ENCODE results near the gene EPS8.
"Not testable (repeated sequence)": the region's sequence is repeated elsewhere in the genome, so short reads cannot be mapped to it uniquely, and the experiment has no call there.

EPS8 gene

DNA sequence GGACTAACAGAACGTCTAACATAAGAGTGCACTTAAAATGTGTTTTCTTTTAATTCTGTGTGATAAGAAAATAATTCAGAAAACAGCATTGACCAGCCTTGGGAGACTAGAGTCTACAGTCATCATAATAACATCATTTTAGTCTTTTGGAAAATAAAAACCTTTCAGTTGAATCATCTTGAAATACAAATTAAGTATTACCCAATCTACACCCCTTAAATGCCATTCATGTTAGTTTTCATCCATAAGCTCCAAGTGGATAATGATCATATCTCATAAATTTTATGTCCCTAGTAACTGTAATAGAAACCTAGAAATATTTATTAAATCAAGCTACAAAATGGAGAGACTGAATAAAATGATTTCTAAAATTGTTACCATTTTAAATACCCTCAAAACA is 32.4 kb downstream of the EPS8 start:
- no peak for DNase-seq (ENCODE audit: low spot score)

DNA sequence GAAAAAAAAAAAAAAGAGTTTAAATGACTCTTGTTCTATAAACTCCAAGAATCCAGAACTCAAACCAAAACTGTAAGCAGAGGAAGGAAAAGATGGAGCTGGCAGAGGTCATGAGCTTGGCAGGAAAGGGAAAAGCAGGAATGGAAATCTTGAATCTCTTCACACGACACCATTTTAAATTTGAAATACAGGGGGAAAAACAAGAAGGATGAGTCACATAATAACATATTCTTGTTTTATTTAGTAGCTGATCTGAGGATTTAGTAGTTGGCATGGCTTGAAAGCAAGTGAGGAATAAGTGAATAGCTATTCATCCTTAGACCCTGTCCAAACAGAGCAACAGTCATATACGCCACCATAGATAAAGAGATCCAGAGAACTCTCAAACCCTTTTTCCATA is 35.0 kb downstream of the EPS8 start:
- no peak for DNase-seq (ENCODE audit: low spot score)

DNA sequence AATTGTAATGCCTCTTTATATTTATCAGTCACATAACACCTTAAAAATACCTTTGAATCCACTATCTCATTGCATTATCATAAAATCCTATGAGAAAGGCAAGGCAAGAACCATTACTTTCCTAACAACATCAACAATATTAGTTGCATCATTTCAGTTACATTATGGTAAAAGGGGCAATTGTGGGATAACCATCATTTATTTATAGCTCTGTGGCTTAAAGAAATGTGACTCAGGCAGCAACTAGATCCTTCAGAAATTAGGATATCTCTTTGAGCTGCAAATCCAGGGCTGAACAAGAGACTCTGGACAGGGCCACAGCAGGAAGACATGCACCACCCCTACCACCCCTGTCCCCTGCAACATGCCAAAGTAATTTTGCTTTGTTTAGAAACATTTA is 36.4 kb downstream of the EPS8 start:
- no peak for DNase-seq (ENCODE audit: low spot score)

DNA sequence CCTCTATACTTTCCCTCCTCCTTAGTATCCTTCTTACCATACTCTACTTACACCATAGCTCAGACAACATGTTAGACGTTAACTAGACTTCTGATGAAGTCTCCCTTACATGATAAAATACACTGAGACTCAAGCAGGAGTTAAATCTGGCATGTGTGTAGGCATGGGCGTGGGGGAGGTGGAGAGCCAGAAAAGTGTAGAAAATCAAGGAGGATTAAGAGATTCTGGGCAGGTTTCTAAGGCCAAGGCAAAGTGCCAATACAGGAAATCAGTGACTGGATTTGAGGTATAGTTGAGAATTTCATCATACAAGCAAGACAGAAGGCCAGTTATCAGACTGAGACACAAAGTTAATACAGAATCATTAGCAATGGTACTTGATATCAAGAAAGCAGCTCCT is 37.4 kb downstream of the EPS8 start:
- DNase-seq (ENCODE audit: low spot score) = no peak

DNA sequence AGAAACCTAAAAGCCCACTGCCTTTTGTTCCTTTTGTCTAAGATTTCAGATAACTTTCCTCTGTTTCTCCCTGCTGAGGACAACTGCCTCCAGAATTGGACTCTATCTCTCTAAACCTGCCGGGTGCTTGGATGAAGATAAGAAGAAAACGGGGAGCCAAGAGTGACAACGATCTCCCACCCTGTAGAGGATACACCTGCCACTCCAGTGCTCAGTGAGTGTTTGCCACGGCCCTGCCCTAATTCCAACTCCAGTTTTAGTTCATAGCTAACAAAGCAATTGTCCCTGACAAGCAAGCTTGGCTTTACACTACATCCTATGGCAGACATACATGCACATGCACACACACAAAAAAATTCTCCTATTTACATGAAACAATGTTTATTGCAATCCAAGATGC is 39.3 kb downstream of the EPS8 start:
- DNase-seq (ENCODE audit: low spot score) = no peak

DNA sequence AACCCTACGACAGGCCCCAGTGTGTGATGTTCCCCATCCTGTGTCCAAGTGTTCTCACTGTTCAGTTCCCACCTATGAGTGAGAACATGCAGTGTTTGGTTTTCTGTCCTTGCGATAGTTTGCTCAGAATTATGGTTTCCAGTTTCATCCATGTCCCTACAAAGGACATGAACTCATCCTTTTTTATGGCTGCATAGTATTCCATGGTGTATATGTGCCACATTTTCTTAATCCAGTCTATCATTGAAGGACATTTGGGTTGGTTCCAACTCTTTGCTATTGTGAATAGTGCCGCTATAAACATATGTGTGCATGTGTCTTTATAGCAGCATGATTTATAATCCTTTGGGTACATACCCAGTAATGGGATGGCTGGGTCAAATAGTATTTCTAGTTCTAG is 47.3 kb downstream of the EPS8 start:
- not testable (repeated sequence) for DNase-seq (ENCODE audit: low spot score)

DNA sequence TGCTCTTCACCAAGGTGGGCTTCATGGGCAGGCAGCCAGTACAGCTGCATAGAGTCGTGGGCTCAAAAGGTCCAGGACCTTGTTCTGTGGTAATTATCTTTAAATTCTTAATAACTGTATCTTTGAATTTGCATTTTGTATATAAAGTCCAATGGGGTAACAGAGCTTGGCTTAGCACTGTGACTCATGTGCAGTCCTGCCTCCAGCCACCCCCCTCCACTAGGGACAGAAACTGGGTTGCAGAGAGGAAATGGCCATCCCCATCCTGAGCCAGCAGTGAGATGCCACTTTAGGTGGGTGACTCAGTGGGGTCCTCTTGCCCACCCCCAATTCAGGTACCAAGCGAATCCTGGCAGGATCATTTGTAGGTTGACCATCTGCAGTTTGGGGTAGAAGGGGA is 48.1 kb downstream of the EPS8 start:
- DNase-seq (ENCODE audit: low spot score) = no peak

DNA sequence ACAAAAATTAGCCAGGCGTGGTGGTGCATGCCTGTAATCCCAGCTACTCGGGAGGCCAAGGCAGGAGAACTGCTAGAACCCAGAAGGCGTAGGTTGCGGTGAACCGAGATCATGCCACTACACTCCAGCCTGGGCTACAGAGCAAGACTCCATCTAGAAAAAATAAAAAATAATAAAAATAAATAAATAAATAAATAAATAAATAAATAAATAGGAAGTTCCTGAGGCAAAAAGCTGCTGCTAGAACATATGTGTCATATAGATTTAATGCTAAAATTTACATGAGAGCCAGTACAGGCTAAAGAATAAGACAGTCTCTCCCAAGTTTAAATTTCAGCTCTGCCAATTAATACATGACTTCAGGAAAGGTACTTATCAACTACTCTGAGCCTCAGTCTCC is 48.8 kb downstream of the EPS8 start:
- DNase-seq (ENCODE audit: low spot score) = not testable (repeated sequence)

DNA sequence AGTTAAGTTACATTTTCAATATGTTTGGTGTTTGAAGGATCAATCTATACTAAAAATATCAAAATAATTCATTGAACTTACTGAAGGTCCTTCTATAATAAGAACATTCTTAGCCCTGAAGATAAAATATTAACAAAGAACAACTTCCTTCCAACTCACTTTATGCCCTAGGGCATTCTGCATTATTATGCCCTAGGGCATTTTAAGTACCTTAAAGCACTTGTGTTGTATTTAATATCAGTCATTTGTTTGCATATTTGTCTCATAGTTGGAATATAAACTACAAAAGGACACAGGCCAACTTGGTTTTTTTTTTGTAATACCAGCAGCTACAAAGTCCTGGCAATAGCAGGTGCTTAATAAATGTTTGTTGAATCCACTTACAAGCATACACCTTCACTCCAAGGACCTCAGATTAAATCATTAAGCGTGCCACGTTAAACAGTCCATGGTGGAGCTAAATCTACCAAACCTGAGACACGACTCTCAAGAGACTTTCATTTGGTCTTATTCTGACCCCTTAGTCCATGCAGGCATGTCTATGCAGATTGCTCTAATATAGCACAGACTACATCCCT is 50.7 kb downstream of the EPS8 start:
- no peak for DNase-seq (ENCODE audit: low spot score)

DNA sequence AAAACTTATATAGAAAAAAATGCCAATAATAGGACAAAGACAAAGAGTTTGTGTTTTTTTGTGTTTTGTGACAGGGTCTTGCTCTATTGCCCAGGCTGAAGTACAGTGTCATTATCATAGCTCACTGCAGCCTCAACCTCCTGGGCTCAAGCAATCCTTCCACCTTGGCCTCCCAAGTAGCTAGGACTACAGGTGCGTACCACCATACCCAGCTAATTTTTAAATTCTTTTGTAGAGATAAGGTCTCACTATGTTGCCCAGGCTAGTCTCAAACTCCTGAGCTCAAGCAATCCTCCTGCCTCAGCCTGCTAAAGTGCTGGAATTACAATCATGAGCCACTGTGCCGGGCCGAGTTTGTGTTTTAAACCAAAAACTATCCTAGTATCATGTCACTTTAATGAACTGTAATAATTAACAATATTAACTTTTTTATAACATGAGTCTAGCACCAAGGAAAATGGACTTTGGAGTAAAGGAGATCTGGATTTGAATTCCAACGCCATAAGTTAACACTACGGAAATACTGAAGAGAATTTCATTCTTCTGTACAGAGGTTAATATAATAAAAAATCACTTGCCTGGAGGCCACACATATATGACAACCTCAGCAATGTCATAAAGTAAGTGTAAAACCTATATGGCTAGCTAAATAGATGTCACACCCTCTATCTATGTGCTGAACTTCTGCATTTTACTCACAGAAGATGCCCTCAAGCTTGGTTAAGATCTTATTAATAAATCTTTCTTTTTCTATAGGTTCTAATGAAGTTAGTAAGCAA is 53.2 kb downstream of the EPS8 start:
- DNase-seq (ENCODE audit: low spot score) = no peak

DNA sequence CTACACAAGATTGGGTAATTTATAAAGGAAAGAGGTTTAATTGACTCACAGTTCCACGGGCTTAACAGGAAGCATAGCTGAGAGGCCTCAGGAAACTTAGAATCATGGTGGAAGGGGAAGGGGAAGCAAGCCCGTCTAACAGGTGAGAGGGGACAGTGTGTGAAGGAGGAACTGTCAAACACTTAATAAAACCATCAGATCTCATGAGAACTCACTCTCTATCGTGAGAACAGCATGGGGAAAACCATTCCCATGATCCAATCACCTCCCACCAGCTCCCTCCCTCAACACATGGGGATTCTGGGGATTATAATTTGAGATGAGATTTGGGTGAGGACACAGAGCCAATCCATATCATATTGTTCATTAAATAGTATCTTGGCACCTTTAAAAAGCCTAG is 56.1 kb downstream of the EPS8 start:
- DNase-seq (ENCODE audit: low spot score) = no peak

DNA sequence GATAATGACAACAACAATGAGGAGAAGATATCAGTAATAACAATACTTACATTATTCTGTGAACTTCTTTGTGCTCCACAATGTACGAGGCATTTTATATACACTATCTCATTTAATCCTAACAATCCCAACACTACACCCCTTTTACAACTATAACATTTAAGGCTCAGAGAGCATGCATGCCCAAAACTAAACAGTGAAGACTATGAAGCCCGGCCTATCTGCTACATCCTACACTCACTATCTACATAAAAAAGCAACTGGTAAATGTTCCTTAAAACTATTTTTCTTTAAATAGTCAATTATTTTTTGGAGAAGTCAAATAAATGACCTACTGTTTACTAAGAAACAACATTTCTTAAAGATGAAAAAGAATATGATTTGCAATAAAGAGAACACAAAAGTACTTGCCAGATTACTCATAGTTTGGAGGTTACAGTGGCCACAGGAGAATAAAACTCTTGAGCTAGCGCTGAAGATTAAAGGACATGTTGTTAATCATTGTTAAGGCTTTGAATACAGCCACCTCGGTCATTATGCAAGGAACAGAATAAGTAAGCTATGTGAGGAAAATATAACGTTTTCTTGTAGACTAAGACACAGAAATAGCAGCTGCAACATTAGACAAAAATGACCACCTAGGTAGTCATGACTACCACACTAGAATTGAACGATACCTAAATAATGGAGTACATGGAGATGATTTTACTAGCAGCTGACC is 56.7 kb downstream of the EPS8 start:
- no peak for DNase-seq (ENCODE audit: low spot score)

DNA sequence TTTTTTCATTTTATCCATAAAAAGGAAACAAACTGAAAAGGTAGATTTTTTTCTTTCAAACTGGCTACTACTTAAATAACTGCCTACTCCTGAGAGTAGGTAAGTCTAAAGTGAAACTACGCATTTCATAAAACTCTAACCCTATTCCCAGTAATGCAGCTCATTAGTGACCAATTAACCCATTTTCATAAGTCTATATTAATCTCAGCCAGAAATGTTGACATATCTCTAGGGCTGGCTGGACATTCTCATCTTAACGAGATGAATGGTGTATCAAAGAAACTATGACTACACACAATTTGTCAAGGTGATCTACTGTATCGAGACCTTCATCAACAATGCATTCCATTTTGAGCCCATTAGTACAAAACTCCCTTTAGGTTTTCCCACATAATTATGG is 57.2 kb downstream of the EPS8 start:
- no peak for DNase-seq (ENCODE audit: low spot score)

DNA sequence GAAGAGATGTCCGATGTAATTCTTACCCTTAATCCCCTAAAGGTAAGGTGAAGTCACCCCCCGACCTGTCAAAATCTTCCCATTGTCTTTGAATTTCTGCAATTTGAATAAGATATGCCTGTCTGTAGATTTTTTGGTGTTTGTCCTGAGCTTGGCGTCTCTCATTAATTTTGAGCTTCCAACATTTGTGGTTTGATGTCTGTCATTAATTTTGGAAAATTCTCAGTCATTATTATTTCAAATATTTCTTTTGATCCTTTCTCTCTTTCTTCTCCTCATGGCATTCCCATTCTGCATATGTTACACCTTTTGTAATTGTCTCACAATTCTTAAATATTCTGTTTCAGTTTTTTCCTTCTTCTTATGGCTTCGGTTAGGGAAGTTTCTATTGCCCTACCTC is 60.1 kb downstream of the EPS8 start:
- no peak for DNase-seq (ENCODE audit: low spot score)

DNA sequence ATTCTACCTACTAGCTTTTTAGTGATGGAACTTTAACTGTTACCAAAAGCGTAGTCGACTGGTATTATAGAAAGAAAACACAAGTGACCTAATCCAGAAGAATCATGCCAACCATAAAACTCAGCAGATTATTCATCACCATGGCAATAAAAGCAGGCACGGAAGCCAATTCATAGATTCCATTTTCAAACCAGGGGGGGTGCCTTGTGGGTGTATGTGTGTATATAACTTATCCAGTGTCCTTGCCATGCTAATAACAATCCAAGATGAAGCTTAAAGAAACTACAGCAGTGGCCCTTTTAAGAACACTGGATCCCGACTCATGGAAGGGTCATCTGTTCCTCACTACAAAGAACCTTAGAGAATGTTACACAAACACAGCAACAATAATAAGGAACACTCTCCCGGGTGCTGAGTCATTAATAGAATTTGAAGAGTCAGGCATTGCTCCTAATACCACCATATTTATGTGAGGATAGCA is 61.0 kb downstream of the EPS8 start:
- DNase-seq (ENCODE audit: low spot score) = no peak

DNA sequence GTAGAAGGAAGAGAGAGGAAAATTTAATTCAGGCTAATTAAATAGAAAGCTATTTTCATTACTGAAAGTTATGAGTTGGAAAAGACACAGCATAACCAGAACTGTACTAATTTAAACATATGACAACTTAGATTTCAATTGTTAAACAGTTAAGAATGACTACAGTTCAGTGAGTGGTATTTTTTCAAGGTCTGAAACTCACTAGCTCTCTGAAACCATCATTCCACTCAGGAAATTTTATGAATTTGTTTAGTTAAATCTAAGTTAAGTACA is 62.4 kb downstream of the EPS8 start:
- DNase-seq (ENCODE audit: low spot score) = no peak

DNA sequence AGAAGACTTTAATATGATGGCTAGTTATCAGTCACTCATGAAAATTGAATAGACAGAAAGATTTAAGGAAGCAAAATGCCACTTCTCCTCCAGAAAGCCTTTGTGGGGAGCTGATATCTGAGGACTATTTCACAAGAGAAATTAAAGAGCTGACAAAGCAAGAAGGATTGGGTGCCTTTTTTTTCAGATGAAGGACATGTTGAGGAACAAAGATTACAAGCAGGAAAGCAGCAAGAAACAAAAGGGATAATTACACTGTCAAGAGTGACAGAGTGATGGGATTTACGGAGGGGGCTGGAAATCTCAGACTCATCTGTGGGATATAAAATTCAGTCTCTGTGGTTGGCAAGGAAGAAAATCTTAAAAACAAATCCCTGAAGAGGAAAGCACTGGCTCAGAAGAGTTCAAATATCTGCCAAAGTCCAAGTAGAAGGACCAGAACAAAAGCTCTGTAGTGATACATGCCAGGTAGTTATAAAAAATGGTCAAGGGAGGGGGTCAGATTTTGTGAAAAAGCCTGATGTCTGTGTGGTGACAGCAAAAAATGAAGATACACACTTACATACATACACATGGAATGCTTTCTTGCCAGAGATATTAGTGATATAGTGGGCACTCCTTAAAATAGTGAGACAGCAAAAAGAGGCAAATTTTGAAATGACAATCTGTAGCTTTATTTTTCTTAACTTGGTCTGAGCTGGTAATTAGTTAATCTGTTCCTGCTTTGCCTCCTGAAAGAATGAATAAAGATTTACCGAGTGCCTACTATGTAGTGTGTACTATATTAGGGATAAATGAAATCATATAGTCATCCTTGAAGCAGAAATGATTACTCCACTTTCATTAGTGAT is 62.9 kb downstream of the EPS8 start:
- peak; percentile 20 for DNase-seq (ENCODE audit: low spot score)

DNA sequence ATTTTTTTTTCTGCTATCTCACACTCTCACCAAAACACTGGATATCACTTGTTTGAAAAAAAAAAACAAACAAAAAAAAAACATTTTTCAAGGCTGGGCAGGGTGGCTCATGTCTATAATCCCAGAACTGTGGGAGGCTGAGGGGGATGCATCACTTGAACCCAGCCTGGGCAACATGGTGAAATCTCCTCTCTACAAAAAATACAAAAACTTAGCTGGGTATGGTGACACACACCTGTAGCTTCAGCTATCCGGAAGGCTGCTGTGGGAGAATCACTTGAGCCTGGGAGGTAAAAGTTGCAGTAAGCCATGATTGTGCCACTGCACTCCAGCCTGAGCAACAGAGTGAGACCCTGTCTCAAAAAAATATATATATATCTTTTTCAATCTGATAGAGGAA is 66.2 kb downstream of the EPS8 start:
- DNase-seq (ENCODE audit: low spot score) = no peak

DNA sequence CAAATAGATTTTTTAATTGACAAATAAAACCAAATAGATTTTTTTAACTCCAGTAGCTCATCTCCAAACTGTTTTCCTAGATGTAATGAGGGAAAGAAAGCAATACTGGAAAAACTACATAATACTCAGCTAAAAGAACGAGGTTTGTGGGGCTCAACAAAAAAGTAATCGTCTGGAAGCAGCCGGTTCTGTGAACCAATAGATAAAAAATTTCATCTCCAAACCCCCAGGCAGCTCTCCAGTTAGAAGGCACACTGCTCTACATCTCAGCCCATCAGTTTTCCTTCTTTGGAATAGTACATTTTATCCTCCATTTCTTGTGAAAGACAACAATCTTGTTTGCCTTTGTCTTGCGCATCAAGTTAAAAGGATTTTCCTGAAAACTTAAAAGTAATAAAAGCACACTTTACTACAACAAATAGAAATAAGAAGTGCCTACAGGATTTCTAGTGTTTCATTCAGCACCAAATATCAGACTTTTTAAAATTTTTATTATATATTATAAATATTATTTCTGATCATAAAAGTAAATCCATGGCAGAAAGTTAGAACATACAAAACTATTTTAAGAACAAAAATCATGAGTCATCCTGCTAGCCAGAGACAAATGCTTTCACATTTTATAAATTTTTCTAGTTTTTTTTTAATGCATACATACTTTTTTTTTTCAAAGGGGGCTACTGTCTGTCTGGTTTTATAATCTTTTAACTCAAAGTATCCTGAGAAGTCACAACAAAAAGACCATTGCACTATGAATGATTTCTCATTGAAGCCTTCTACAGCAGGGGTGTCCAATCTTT is 67.7 kb downstream of the EPS8 start:
- peak; percentile 41 for DNase-seq (ENCODE audit: low spot score)

DNA sequence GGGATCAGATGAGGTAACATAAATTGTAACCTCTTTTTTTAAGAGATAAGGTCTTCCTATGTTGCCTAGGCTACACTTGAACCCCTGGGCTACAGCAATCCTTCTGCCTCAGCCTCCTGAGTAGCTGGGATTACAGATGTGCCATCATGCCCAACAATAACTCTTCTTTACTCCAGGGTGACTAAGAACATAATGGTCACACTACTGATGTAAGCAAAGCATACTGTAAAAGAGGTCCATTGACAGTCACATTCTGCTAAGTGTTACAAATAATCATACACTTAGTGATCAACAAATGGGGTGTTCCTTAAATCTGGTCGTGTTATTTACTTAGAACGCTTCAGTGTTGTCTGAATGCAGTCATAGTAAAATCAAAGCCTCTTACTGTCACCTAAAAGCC is 68.9 kb downstream of the EPS8 start:
- peak; percentile 11 for DNase-seq (ENCODE audit: low spot score)

DNA sequence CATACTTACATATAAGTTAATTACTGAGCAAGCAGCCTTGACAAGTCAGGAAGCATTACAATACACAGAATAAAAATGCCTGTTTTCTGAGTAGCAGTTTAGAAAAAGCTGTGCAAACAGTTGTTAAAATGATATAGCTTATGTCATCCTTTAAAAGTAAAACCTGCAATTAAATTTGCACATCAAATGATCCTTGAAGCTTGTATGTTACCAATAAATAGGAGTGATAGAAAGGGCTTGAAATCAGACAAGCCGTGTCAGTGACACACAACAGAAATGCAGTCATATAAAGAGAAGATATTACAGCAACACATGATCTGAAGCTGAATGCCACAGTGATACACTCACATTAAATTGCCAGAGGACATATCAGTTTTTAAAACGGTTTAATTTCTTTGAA is 70.0 kb downstream of the EPS8 start:
- no peak for DNase-seq (ENCODE audit: low spot score)
